Adrenal gland (tissue), 12 donors: ENCODE results near the gene DOCK7. TPM values are rescaled to one million over a fixed set of nuclear protein-coding genes. Genes with fewer than 3 reads are reported as not detected.

Experiments
- DNase-seq, 7 donors: peaks; one replicate each; pipeline ENCODE4 v3.0.0-alpha.2; 2019 to 2020
- H3K27ac ChIP-seq, 5 donors: fragments of 200-600 bp; sonication (generic) in 4 of 5; 1 replicate in 3 of 5; 2 replicates in 2 of 5; pipeline versions ENCODE4 v1.5.1 to v1.8.0; 2016 to 2020; ENCODE audit warnings: mild to moderate bottlenecking in 1 of 5
- H3K27me3 ChIP-seq: fragments of 200-600 bp; 2 replicates; pipeline ENCODE4 v1.8.0; 2021
- H3K36me3 ChIP-seq, 2 donors: fragments of 200-600 bp; replicated peaks in 1 of 2; 1 replicate in 1 of 2; 2 replicates in 1 of 2; pipeline versions ENCODE4 v1.5.1 to v1.8.0; 2018 to 2022
- H3K4me1 ChIP-seq, 2 donors: fragments of 200-600 bp; replicated peaks in 1 of 2; 1 replicate in 1 of 2; 2 replicates in 1 of 2; pipeline versions ENCODE4 v1.5.1 to v1.8.0; 2018 to 2021
- H3K4me3 ChIP-seq, 4 donors: fragments of 200-600 bp; sonication (generic) in 3 of 4; one replicate each; pipeline ENCODE4 v1.5.1; 2016 to 2018
- H3K9me3 ChIP-seq, 3 donors: fragments of 200-600 bp; sonication (generic) in 1 of 3; replicated peaks in 1 of 3; 1 replicate in 2 of 3; 2 replicates in 1 of 3; pipeline versions ENCODE4 v1.5.1 to v1.8.0; 2016 to 2021
- CTCF ChIP-seq, 6 experiments: fragments of 450-650 bp in 4 of 6; fragments of 200-600 bp in 2 of 6; sonication (generic) in 1 of 6; IDR thresholded peaks; 1 replicate in 5 of 6; 2 replicates in 1 of 6; pipeline versions ENCODE4 v1.5.1 to v1.8.0; 2016 to 2021; ENCODE audit warnings: antibody characterized with exemption in 6 of 6, mild to moderate bottlenecking in 2 of 6, moderate library complexity in 1 of 6
- POLR2A ChIP-seq, 2 donors: fragments of 450-650 bp; IDR thresholded peaks; one replicate each; pipeline ENCODE4 v1.6.1; 2017; ENCODE audit warnings: antibody characterized with exemption in 2 of 2, mild to moderate bottlenecking in 2 of 2, moderate library complexity in 1 of 2
- WGBS, 4 donors: extraction: QIAGEN DNeasy Blood & Tissue Kit in 2 of 4; methylation state at CpG; one replicate each; pipeline versions ENCODE4 v1.1.5 to v1.1.7; 2013 to 2017; 5-methylcytosine and 5-hydroxymethylcytosine counted together
- intact Hi-C, 2 donors: fragments of 100-400 bp; cut with DNase I; formaldehyde crosslinking; loops; one replicate each; pipeline versions ENCODE4 v1.14.1 to v1.15.0; 2022 to 2023
- polyA plus RNA-seq, 3 donors: library from polyadenylated mRNA; stranded (reverse); fragments of 200-250 nt in 2 of 3; fragments of 350-450 nt in 1 of 3; fragmentation: Illumina TruSeq in 1 of 3; extraction: RNeasy Lipid Tissue Mini Kit (QIAGEN cat#74804) in 1 of 3; gene quantifications; one replicate each; pipeline ENCODE4 v1.2.3, GENCODE V29; 2013 to 2014
- total RNA-seq, 9 donors: library from RNA; depleted of rRNA in 4 of 9; stranded (reverse); fragments of >200 nt in 4 of 9; fragments of 120-200 nt in 1 of 9; fragmentation: NEBNext Ultra II Directional in 1 of 9; extraction: Animal tissue kit (Norgen Biotek cat#: 25700) in 1 of 9; gene quantifications; one replicate each; pipeline versions ENCODE4 v1.1.0 to v1.2.4, GENCODE V29; 2013 to 2023
- donor health status: healthy with polysubstance abuse.
- donor health status: Bipolar disorder and iron deficiency.
- donor health status: DM: yes; HTN: yes; CAD: no.
- donor health status: DM: no; HTN: no; CAD: no.
- donor health status: DM: no; HTN: no; CAD: no.
- donor health status: DM: yes; HTN: yes; CAD: no.

Gene DOCK7
- total and polyA plus RNA-seq, 12 donors = 4.7 to 43.0 (median 22.7) TPM

- intact Hi-C loops = no loop called here
- Histone ChIP-seq H3K27me3 (no peaks in the 10 kb centered on the region), H3K36me3 (no peaks in the 10 kb centered on the region), H3K4me3 (no peak overlapping the region), H3K27ac (no peak overlapping the region), H3K4me1 (no peaks in the 10 kb centered on the region), H3K9me3 (no peaks in the 10 kb centered on the region)
- TF ChIP-seq POLR2A (IDR thresholded peaks at IDR 0.05) (no peak), CTCF (IDR thresholded peaks at IDR 0.05) (no peak)
- WGBS, 4 donors = 85 to 89% (median 87%) methylated on average over 3 of the region's 3 CpGs
- no peak for DNase-seq
These were observed 206.5 kb downstream of the DOCK7 start for GRCh38 chr1:62481681-62482080.

DNA sequence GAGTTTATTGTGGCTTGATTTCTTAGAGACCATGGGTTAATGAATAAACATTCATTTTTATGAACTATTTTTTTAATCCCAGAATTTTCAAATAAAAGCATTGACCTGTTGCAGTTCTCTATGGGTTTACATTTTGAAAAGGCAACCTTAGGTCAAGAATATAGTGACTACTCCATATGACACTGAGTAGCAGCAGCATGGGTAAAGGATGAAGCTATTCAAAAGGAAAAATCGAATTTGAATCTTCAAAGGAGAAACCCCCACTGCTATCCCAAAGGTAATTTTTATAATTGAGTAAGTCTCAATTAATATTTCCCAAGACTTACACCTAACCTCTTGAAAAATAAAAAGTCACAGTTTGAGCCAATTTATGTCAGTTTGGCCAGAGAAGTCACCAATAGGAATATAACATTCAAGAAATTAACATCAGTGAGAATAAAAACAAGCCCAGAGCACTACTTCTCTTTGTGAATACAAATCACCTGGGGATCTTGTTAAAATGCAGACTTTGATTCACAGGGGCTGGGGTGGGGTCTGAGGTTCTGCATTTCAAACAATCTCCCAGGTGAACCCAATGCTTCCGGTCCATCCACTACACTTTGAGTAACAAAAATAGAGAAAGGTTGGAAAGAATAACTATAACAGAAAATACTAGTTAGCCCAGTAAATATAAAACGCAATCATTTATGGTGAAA, 211.5 kb downstream of the DOCK7 start:
- Histone ChIP-seq H3K27ac (no peak overlapping the region), H3K36me3 (peaks cover 0 to 22% of the 10 kb centered on the region in 2 donors), H3K4me1 (no peaks in the 10 kb centered on the region), H3K27me3 (no peaks in the 10 kb centered on the region), H3K4me3 (no peak overlapping the region), H3K9me3 (no peaks in the 10 kb centered on the region)
- WGBS, 4 donors = 79 to 87% (median 83%) methylated on average over 3 of the region's 3 CpGs
- DNase-seq = no peak
- TF ChIP-seq POLR2A (IDR thresholded peaks at IDR 0.05) (no peak), CTCF (IDR thresholded peaks at IDR 0.05) (no peak)
- intact Hi-C loops = no loop called here

- TF ChIP-seq POLR2A (IDR thresholded peaks at IDR 0.05) (no peak), CTCF (IDR thresholded peaks at IDR 0.05) (no peak)
- Histone ChIP-seq H3K4me3 (no peak overlapping the region), H3K4me1 (no peaks in the 10 kb centered on the region), H3K36me3 (peaks cover 0 to 3% of the 10 kb centered on the region in 2 donors), H3K27ac (no peak overlapping the region), H3K27me3 (no peaks in the 10 kb centered on the region), H3K9me3 (no peaks in the 10 kb centered on the region)
- intact Hi-C loops = no loop called here
- DNase-seq = no peak
These were observed 221.1 kb downstream of the DOCK7 start for GRCh38 chr1:62467092-62467491.

- intact Hi-C loops = no loop called here
- Histone ChIP-seq H3K4me1 (no peaks in the 10 kb centered on the region), H3K36me3 (no peaks in the 10 kb centered on the region), H3K9me3 (no peaks in the 10 kb centered on the region), H3K27me3 (no peaks in the 10 kb centered on the region), H3K27ac (no peak overlapping the region), H3K4me3 (no peak overlapping the region)
- no peak for DNase-seq
- 90 to 93% (median 92%) methylated on average over 3 of the region's 3 CpGs for WGBS, 4 donors
- TF ChIP-seq CTCF (IDR thresholded peaks at IDR 0.05) (no peak), POLR2A (IDR thresholded peaks at IDR 0.05) (no peak)
These were observed 225.8 kb downstream of the DOCK7 start for GRCh38 chr1:62462370-62462769.
